Activated CD4-positive, alpha-beta T cell treated with anti-CD3 and anti-CD28 coated beads, Interleukin-2, amount 10 ng/mL, durations not matched to agents 24 days and 14 days (primary cell): Measurements from ENCODE around the gene SLITRK2. TPM values are rescaled to one million over a fixed set of nuclear protein-coding genes. Genes with fewer than 3 reads are reported as not detected.

Source experiments
- DNase-seq: peaks from one replicate; pipeline ENCODE4 v3.0.0; 2022
- H3K27ac Mint-ChIP-seq: one replicate; pipeline ENCODE4 v1.8.0; 2022; ENCODE audit warnings: mild to moderate bottlenecking, mixed read lengths
- H3K27me3 Mint-ChIP-seq: one replicate; pipeline ENCODE4 v1.8.0; 2022; ENCODE audit warnings: mixed read lengths
- H3K36me3 Mint-ChIP-seq: one replicate; pipeline ENCODE4 v1.8.0; 2022; ENCODE audit warnings: low read depth, mild to moderate bottlenecking, mixed read lengths
- H3K4me1 Mint-ChIP-seq: one replicate; pipeline ENCODE4 v1.8.0; 2021; ENCODE audit warnings: mixed read lengths
- H3K4me3 Mint-ChIP-seq: one replicate; pipeline ENCODE4 v1.8.0; 2022; ENCODE audit warnings: mild to moderate bottlenecking, moderate library complexity, mixed read lengths
- H3K9me3 Mint-ChIP-seq: one replicate; pipeline ENCODE4 v1.8.0; 2021; ENCODE audit warnings: mixed read lengths
- intact Hi-C: fragments of 100-400 bp; cut with micrococcal nuclease; formaldehyde crosslinking; loops from one replicate; pipeline ENCODE4 v1.15.1; 2023
- total RNA-seq: library from RNA; stranded (reverse); gene quantifications from 2 replicates; pipeline ENCODE4 v1.2.3, GENCODE V29; 2022

Gene SLITRK2, protein sequence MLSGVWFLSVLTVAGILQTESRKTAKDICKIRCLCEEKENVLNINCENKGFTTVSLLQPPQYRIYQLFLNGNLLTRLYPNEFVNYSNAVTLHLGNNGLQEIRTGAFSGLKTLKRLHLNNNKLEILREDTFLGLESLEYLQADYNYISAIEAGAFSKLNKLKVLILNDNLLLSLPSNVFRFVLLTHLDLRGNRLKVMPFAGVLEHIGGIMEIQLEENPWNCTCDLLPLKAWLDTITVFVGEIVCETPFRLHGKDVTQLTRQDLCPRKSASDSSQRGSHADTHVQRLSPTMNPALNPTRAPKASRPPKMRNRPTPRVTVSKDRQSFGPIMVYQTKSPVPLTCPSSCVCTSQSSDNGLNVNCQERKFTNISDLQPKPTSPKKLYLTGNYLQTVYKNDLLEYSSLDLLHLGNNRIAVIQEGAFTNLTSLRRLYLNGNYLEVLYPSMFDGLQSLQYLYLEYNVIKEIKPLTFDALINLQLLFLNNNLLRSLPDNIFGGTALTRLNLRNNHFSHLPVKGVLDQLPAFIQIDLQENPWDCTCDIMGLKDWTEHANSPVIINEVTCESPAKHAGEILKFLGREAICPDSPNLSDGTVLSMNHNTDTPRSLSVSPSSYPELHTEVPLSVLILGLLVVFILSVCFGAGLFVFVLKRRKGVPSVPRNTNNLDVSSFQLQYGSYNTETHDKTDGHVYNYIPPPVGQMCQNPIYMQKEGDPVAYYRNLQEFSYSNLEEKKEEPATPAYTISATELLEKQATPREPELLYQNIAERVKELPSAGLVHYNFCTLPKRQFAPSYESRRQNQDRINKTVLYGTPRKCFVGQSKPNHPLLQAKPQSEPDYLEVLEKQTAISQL
- total RNA-seq: not detected in 2 replicates

DNA sequence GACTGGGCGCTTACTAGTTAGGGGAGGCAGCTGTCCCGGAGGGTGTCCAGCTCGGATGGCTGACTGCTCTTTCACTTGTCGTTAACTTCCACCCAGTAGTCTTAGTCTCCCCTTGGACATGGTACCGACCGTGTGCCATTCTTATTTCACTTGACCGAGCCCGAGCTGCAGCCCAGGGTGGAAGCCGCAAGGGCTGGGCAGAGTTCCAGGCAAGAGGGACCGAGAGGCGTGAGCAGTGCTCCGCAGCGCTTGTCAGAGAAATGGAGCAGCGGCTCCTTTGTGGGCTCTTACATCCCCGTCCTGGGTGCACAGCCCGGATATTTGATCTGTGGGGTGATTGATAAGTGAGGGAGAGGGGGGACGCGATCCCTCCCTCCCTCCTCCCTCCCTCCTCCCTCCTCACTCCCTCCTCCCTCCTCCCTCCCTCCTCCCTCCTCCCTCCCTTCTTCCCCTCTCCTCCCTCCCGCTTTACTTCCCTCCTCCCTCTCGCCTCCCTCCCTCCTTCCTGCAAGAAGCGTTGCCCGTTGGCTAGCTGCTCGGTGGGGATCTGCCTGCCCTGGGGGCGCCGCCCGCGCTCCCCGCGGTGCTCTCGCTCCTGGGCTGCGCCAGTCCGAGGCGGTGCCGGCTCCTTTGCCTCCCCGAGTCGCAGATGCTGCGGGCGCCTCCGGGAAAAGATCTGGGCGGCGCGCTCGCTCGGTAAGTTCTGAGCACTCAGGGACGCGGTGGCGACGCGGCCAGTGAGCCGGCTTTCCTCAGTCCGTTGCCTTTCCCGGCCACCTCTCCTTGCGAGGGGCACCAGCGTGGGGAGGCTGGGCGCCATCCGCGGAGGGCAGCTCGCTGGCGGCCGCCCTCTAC is at the start of gene SLITRK2:
SLITRK2 (plus strand) TSS at position 499 of the 855 bp plus-strand sequence. CDS start 4,597 bp downstream, outside the sequence.
- Mint-ChIP-seq H3K9me3 (no peaks in the 10 kb centered on the region), H3K27ac (no peak within 1 kb of the TSS), H3K4me1 (no peaks in the 10 kb centered on the region), H3K4me3 (no peak within 1 kb of the TSS), H3K36me3 (no peaks in the 10 kb centered on the region), H3K27me3 (peaks cover 14% of the 10 kb centered on the region)
- intact Hi-C loops: no loop called here
- no peak for DNase-seq

DNA sequence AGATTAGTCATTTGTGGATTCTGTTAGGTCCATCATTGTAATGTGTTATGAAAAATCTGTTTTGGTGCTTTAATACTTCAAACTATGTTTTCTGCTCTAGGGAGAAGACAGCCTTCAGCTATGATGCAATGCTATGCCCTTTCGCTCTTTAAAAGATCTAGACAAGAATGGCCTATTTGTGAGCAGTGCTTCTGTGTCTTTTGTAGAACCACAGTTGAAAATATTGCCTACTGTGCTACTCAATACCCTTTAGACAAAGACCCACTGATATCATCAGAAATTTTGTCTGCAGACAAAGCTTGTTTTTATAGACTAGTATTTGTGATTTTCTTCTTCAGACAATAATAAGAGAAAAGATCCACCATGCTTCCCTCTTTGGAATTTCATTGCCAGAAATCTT is 44.6 kb upstream of the SLITRK2 start:
- intact Hi-C loops: no loop called here
- H3K36me3 Mint-ChIP-seq: no peaks in the 10 kb centered on the region
- H3K27me3 Mint-ChIP-seq: no peaks in the 10 kb centered on the region
- H3K4me3 Mint-ChIP-seq: no peak overlapping the region
- DNase-seq: no peak
- H3K27ac Mint-ChIP-seq: no peak overlapping the region
- no peaks in the 10 kb centered on the region for H3K4me1 Mint-ChIP-seq
- H3K9me3 Mint-ChIP-seq: peaks cover 2% of the 10 kb centered on the region

DNA sequence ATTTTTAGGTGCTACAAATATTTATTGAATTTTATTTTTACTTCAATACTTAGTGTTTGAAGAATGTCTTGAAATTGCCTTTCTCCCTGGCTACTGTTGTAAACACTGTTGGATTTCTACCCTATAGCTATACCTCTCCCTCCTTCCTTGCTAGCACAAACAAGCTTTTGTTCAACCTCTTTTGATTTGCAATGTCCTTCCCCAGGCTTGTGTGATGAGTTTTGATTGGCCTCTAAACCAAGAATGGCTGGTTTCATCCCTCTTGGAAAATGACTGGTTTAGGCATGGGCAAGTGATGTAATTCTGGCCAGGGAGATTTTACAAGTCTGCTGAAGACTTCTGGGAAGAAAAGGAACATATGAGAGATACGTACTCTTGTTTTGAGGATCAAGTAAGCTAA is 25.3 kb upstream of the SLITRK2 start:
- H3K36me3 Mint-ChIP-seq: no peaks in the 10 kb centered on the region

DNA sequence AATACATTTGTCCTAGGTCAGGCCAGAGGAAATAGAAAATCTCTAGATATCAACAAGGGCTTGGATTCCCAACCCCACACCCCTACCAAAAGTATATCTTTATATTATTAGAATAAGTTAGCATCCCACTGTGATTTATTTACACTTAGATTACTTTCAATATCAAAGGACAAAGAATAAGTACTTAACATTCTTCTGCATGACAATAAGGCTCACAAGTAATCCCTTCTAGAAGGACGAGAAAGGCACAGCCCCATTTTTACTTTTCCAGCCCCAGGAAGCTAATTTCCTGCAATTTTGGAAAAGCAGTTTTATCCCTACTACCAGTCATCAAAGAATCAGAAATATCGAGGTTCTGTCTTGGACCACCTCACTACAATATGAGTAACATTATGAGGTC is 14.1 kb upstream of the SLITRK2 start:
- no peaks in the 10 kb centered on the region for H3K4me1 Mint-ChIP-seq
- intact Hi-C loops: no loop called here
- H3K27me3 Mint-ChIP-seq: no peaks in the 10 kb centered on the region
- no peaks in the 10 kb centered on the region for H3K36me3 Mint-ChIP-seq
- no peaks in the 10 kb centered on the region for H3K9me3 Mint-ChIP-seq
- no peak for DNase-seq
- no peak overlapping the region for H3K27ac Mint-ChIP-seq
- H3K4me3 Mint-ChIP-seq: no peak overlapping the region

More for the DNA sequence above, 25.3 kb upstream of the SLITRK2 start:
- no peak overlapping the region for H3K27ac Mint-ChIP-seq
- no peaks in the 10 kb centered on the region for H3K4me1 Mint-ChIP-seq
- H3K9me3 Mint-ChIP-seq: no peaks in the 10 kb centered on the region
- H3K4me3 Mint-ChIP-seq: no peak overlapping the region
- no peaks in the 10 kb centered on the region for H3K27me3 Mint-ChIP-seq
- no peak for DNase-seq
- intact Hi-C loops: no loop called here

DNA sequence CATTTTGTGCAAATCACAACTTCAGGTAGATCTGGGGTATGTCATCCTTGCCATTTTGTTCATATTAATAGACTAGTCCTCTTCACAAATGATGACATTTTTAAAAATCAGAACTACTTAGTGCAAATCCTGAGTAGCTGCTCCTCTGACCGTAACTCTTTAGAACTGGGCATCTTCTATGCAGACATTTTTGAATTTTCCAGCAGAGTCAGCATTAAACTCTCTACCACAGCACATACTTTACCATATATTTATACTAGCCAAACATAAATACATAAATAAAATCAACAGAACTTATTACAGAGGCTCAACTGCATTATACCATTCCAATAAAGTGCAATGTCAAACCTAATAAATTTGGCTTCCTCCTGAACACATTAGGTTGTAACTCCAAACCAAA is 4.5 kb upstream of the SLITRK2 start:
- DNase-seq: no peak
- peaks cover 8% of the 10 kb centered on the region for H3K27me3 Mint-ChIP-seq
- H3K36me3 Mint-ChIP-seq: no peaks in the 10 kb centered on the region
- no peaks in the 10 kb centered on the region for H3K4me1 Mint-ChIP-seq
- intact Hi-C loops: no loop called here
- no peak overlapping the region for H3K27ac Mint-ChIP-seq
- H3K9me3 Mint-ChIP-seq: no peaks in the 10 kb centered on the region
- no peak overlapping the region for H3K4me3 Mint-ChIP-seq

DNA sequence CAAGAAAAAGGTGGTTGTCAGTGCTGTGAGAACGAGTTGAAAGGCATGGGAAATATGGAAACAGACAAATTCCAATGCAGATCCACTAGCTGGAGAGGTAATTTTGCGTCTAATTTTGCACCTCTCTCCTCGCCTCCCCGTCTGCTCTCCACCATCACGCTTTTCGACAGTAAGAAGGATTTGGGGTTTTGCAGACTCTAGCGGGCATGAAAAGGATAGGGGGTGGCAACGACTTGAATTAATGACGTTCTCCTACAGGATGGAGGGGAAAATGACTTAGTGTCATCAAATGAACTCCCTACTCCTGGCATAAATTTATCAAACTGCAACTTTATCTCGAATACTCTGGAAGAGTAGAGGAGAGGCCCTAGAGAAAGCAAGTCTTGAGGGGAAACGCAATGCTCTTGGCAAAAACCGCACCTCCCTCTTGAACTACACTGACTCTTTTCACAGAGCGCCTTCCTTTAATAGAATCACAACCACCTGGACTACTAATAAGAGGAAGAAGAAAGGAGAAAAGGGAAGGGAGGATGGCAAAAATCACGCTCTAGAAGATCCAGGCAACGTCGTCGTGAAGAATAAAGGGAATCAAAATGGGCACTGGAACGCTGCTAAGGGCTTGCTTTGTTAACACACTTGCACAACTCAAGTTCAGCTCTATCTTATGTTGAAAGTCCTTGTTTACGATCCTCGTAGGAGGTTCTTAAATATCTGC is 871 bp upstream of the SLITRK2 start:
- Mint-ChIP-seq H3K9me3 (no peaks in the 10 kb centered on the region), H3K27me3 (peaks cover 11% of the 10 kb centered on the region), H3K36me3 (no peaks in the 10 kb centered on the region), H3K4me1 (no peaks in the 10 kb centered on the region), H3K27ac (no peak overlapping the region), H3K4me3 (no peak overlapping the region)
- DNase-seq: no peak
- intact Hi-C loops: no loop called here

DNA sequence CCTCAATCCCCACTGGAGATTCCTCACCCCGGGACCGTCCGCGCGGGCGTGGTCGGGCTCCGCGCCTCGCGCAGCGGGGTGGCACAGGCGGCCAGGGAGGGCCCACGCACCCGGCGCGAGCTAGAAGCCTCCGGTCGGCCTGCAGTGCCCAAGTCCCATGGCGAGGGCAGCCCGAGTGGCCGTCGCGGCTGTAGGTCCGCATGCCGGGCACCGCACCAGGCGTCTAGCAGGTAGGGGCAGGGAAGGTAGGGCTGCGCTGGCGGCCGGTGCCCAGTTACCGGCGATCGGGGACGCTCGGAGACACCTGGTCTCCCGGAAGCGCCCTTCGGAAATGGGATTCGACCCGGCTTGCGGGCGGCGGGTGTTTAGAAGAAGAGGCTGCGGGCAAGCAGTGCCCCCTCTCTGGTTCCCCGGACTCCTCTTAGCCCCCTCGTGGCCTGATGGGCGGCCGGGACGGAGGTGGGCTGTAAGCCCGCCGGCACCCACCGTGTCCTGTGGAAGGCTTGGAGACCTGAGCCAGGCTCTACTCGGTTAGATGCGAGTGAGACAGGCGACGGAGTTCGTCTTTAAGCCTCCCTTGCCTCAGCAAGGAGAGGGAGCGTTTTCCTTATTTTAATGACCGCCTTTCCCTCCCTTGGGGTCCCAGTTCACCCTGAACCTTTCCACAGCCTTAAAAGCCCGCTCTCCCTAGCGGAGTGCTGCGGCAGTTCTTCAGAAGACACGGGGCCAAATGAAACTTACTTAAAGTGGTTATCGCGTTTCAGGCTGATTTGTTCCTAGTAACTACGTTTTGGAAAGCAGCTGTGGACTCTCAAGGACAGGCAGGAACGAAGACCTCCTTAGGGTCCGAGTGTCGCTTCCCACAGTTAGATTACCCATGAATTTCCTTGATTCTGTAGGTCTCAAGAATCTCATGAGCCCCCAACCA is 821 bp downstream of the SLITRK2 start:
- H3K4me3 Mint-ChIP-seq: no peak overlapping the region
- no peak overlapping the region for H3K27ac Mint-ChIP-seq

DNA sequence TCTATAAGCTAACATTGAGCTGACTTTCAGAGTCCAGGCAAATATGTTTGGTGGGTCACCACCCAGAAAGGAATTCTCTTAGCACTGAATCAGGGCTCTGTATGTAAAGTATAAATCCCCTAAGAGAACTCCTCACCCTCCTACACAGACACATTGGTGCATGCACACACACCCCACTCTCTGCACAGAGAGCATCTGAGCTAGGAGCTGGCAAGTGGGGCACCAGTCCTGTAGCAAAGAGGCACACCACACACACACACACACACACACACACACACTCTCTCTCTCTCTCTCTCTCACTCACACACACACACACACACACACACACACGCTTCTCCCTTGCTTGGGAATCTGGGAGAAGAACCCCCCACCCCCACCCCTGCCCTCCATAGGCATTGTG is 3.2 kb downstream of the SLITRK2 start:
- no peak overlapping the region for H3K27ac Mint-ChIP-seq
- DNase-seq: no peak
- no peaks in the 10 kb centered on the region for H3K9me3 Mint-ChIP-seq
- H3K4me3 Mint-ChIP-seq: no peak overlapping the region
- peaks cover 15% of the 10 kb centered on the region for H3K27me3 Mint-ChIP-seq
- H3K4me1 Mint-ChIP-seq: no peaks in the 10 kb centered on the region
- intact Hi-C loops: no loop called here
- H3K36me3 Mint-ChIP-seq: no peaks in the 10 kb centered on the region

More for the DNA sequence above, 821 bp downstream of the SLITRK2 start:
- peaks cover 15% of the 10 kb centered on the region for H3K27me3 Mint-ChIP-seq
- no peaks in the 10 kb centered on the region for H3K9me3 Mint-ChIP-seq
- intact Hi-C loops: no loop called here
- DNase-seq: no peak
- H3K36me3 Mint-ChIP-seq: no peaks in the 10 kb centered on the region
- H3K4me1 Mint-ChIP-seq: no peaks in the 10 kb centered on the region

DNA sequence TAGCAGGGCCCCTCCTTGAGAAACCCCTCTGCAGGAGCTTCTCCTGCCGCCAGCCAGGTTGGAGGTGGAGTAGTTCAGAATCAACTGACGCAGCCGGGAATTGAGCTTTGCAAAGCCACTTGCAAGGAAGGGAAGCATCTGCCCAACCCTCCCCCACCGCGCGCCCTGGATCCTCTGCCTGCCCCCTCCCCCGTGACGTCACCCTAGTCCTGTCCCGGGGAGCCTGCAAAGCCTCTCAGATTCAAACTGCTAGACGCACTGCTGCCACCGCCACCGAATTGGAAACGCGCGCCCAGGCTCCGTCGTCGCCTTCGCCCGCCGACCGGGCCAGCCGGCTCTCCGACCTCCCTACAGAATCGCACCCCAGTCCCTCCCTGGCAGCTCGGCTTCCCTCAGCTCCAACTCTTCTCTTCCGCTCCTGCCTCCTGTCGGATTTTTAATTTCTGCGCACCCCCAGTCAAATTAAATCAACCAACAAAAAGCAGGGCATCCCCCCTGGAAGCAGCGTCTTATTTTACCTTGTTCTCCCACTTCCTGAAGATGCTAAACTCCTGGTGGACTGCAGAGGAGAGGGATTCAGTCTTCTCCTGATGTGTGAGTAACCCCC is 3.8 kb downstream of the SLITRK2 start:
- no peak for DNase-seq
- no peaks in the 10 kb centered on the region for H3K4me1 Mint-ChIP-seq
- intact Hi-C loops: no loop called here
- H3K27ac Mint-ChIP-seq: no peak overlapping the region
- H3K27me3 Mint-ChIP-seq: peaks cover 13% of the 10 kb centered on the region
- no peaks in the 10 kb centered on the region for H3K9me3 Mint-ChIP-seq
- H3K4me3 Mint-ChIP-seq: no peak overlapping the region
- H3K36me3 Mint-ChIP-seq: no peaks in the 10 kb centered on the region

GRCh38 chrX:145821898-145822571 is 4.4 kb downstream of the SLITRK2 start:
- Mint-ChIP-seq H3K4me1 (no peaks in the 10 kb centered on the region), H3K27ac (no peak overlapping the region), H3K27me3 (peaks cover 10% of the 10 kb centered on the region), H3K9me3 (no peaks in the 10 kb centered on the region), H3K36me3 (no peaks in the 10 kb centered on the region), H3K4me3 (no peak overlapping the region)
- intact Hi-C loops: no loop called here
- no peak for DNase-seq

DNA sequence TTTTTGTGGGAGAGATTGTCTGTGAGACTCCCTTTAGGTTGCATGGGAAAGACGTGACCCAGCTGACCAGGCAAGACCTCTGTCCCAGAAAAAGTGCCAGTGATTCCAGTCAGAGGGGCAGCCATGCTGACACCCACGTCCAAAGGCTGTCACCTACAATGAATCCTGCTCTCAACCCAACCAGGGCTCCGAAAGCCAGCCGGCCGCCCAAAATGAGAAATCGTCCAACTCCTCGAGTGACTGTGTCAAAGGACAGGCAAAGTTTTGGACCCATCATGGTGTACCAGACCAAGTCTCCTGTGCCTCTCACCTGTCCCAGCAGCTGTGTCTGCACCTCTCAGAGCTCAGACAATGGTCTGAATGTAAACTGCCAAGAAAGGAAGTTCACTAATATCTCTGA is 5.5 kb downstream of the SLITRK2 start:
- Mint-ChIP-seq H3K4me1 (no peaks in the 10 kb centered on the region), H3K4me3 (no peak overlapping the region), H3K36me3 (no peaks in the 10 kb centered on the region), H3K9me3 (no peaks in the 10 kb centered on the region), H3K27ac (no peak overlapping the region), H3K27me3 (peaks cover 7% of the 10 kb centered on the region)
- intact Hi-C loops: no loop called here
- DNase-seq: no peak

GRCh38 chrX:145825896-145826295 is 8.3 kb downstream of the SLITRK2 start:
- no peaks in the 10 kb centered on the region for H3K36me3 Mint-ChIP-seq
- H3K27me3 Mint-ChIP-seq: peaks cover 5% of the 10 kb centered on the region
- intact Hi-C loops: no loop called here
- no peaks in the 10 kb centered on the region for H3K9me3 Mint-ChIP-seq
- no peak for DNase-seq
- H3K27ac Mint-ChIP-seq: no peak overlapping the region
- no peaks in the 10 kb centered on the region for H3K4me1 Mint-ChIP-seq
- H3K4me3 Mint-ChIP-seq: no peak overlapping the region
